Smooth muscle cell of bladder (primary cell): Measurements from ENCODE around the gene OR9K2. TPM values are rescaled to one million over a fixed set of nuclear protein-coding genes. Genes with fewer than 3 reads are reported as not detected.

Experiments
- total RNA-seq: library from RNA; depleted of rRNA; stranded (reverse); fragments of >200 nt; gene quantifications from 2 replicates; pipeline ENCODE4 v1.2.3, GENCODE V29; 2014

The OR9K2 gene, protein sequence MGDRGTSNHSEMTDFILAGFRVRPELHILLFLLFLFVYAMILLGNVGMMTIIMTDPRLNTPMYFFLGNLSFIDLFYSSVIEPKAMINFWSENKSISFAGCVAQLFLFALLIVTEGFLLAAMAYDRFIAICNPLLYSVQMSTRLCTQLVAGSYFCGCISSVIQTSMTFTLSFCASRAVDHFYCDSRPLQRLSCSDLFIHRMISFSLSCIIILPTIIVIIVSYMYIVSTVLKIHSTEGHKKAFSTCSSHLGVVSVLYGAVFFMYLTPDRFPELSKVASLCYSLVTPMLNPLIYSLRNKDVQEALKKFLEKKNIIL
- not detected in 2 replicates for total RNA-seq

DNA sequence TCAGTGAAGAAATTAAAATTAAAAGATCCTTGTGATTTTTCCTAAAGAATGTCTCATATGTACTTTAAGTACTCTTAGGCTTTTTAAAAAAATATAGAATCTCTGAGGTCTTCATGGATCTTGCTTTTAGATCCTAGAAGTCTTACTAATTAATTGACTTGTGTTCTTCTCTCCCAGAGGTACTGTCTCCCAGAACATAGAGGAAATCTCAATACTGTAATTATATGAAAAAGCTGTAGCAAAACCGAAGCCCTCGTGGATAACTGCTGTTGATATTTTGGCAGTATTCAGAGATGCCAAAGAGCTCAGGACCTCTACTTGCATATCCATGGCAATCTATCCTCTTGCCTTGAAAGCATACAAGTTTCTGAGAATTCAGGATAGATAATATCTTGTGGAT is at the start of gene OR9K2:
OR9K2 (plus strand) TSS at position 301 of the 400 bp plus-strand sequence. CDS start 3,429 bp downstream, outside the sequence.

Other genes starting within 250 kb of the OR9K2 start
- not detected in 2 replicates for gene TESPA1, start 141.6 kb upstream of the OR9K2 start, total RNA-seq
- not detected in 2 replicates for gene NEUROD4, start 106.4 kb upstream of the OR9K2 start, total RNA-seq
- not detected in 2 replicates for gene OR10A7, start 94.6 kb downstream of the OR9K2 start, total RNA-seq
- gene OR6C74, start 118.2 kb downstream of the OR9K2 start, total RNA-seq, result not detected in 2 replicates
- not detected in 2 replicates for gene OR6C6, start 170.2 kb downstream of the OR9K2 start, total RNA-seq
- not detected in 2 replicates for gene OR6C1, start 187.9 kb downstream of the OR9K2 start, total RNA-seq
- gene OR6C3, start 204.3 kb downstream of the OR9K2 start, total RNA-seq, result not detected in 2 replicates
- not detected in 2 replicates for gene OR6C75, start 236.6 kb downstream of the OR9K2 start, total RNA-seq